ENCODE results near the gene LRRK2. TPM values are rescaled to one million over a fixed set of nuclear protein-coding genes. Genes with fewer than 3 reads are reported as not detected.
"Not testable (repeated sequence)": the region's sequence is repeated elsewhere in the genome, so short reads cannot be mapped to it uniquely, and the experiment has no call there.

Gene LRRK2
- total and polyA plus RNA-seq, 5 donors = 5.9 to 16.8 (median 11.3) TPM

- Histone ChIP-seq H3K4me1 (ENCODE audit: control insufficient read depth, insufficient read depth, low read length) (no peaks in the 10 kb centered on the region), H3K4me3 (ENCODE audit: low read length) (no peak overlapping the region), H3K27me3 (ENCODE audit: control insufficient read depth, insufficient read depth) (no peaks in the 10 kb centered on the region), H3K9me3 (ENCODE audit: control insufficient read depth, low read length) (no peaks in the 10 kb centered on the region), H3K27ac (ENCODE audit: low read length) (no peak overlapping the region)
- ATAC-seq (no peak), DNase-seq (no peak)
- 82% methylated on average over 4 of the region's 4 CpGs for WGBS
- intact Hi-C loops (cut with DNase I) = no loop called here
These were observed 23.9 kb downstream of the LRRK2 start for GRCh38 chr12:40248585-40249297.

GRCh38 chr12:40250652-40251051 is 25.9 kb downstream of the LRRK2 start:
- ATAC-seq; intact Hi-C loops (cut with DNase I); H3K9me3 ChIP-seq (ENCODE audit: control insufficient read depth, low read length); H3K27ac ChIP-seq (ENCODE audit: low read length); H3K4me3 ChIP-seq (ENCODE audit: low read length); DNase-seq; H3K4me1 ChIP-seq (ENCODE audit: control insufficient read depth, insufficient read depth, low read length); H3K27me3 ChIP-seq (ENCODE audit: control insufficient read depth, insufficient read depth): not testable (repeated sequence)
- 95% methylated on average over 3 of the region's 3 CpGs for WGBS

- intact Hi-C loops (cut with DNase I) = no loop called here
- WGBS = 67% methylated on average over 1 of the region's 1 CpG
- ATAC-seq (no peak), DNase-seq (no peak)
- Histone ChIP-seq H3K9me3 (ENCODE audit: control insufficient read depth, low read length) (no peaks in the 10 kb centered on the region), H3K4me1 (ENCODE audit: control insufficient read depth, insufficient read depth, low read length) (no peaks in the 10 kb centered on the region), H3K27ac (ENCODE audit: low read length) (no peak overlapping the region), H3K27me3 (ENCODE audit: control insufficient read depth, insufficient read depth) (no peaks in the 10 kb centered on the region), H3K4me3 (ENCODE audit: low read length) (no peak overlapping the region)
These were observed 29.1 kb downstream of the LRRK2 start for GRCh38 chr12:40253936-40254335.

GRCh38 chr12:40254455-40255085 is 29.8 kb downstream of the LRRK2 start:
- WGBS = 88% methylated on average over 5 of the region's 5 CpGs
- H3K9me3 ChIP-seq (ENCODE audit: control insufficient read depth, low read length) = no peaks in the 10 kb centered on the region
- H3K4me3 ChIP-seq (ENCODE audit: low read length) = no peak overlapping the region
- no peak for ATAC-seq
- intact Hi-C loops (cut with DNase I) = no loop called here
- H3K27me3 ChIP-seq (ENCODE audit: control insufficient read depth, insufficient read depth) = no peaks in the 10 kb centered on the region
- no peaks in the 10 kb centered on the region for H3K4me1 ChIP-seq (ENCODE audit: control insufficient read depth, insufficient read depth, low read length)
- no peak overlapping the region for H3K27ac ChIP-seq (ENCODE audit: low read length)
- no peak for DNase-seq

GRCh38 chr12:40258371-40258770 is 33.6 kb downstream of the LRRK2 start:
- DNase-seq (no peak), ATAC-seq (no peak)
- H3K27ac ChIP-seq (ENCODE audit: low read length) = no peak overlapping the region
- no peak overlapping the region for H3K4me3 ChIP-seq (ENCODE audit: low read length)
- H3K4me1 ChIP-seq (ENCODE audit: control insufficient read depth, insufficient read depth, low read length) = no peaks in the 10 kb centered on the region
- no peaks in the 10 kb centered on the region for H3K27me3 ChIP-seq (ENCODE audit: control insufficient read depth, insufficient read depth)
- intact Hi-C loops (cut with DNase I) = no loop called here
- H3K9me3 ChIP-seq (ENCODE audit: control insufficient read depth, low read length) = no peaks in the 10 kb centered on the region
- WGBS = 88% methylated on average over 7 of the region's 7 CpGs

- no peak for ATAC-seq
These were observed 37.1 kb downstream of the LRRK2 start for GRCh38 chr12:40261937-40262336.

GRCh38 chr12:40262657-40263056 is 37.9 kb downstream of the LRRK2 start:
- H3K27me3 ChIP-seq (ENCODE audit: control insufficient read depth, insufficient read depth) = no peaks in the 10 kb centered on the region
- WGBS = 68% methylated on average over 1 of the region's 1 CpG
- intact Hi-C loops (cut with DNase I) = no loop called here
- no peak for ATAC-seq
- no peak overlapping the region for H3K27ac ChIP-seq (ENCODE audit: low read length)
- no peaks in the 10 kb centered on the region for H3K4me1 ChIP-seq (ENCODE audit: control insufficient read depth, insufficient read depth, low read length)
- DNase-seq = no peak
- H3K9me3 ChIP-seq (ENCODE audit: control insufficient read depth, low read length) = no peaks in the 10 kb centered on the region
- no peak overlapping the region for H3K4me3 ChIP-seq (ENCODE audit: low read length)

More at GRCh38 chr12:40261937-40262336, 37.1 kb downstream of the LRRK2 start:
- no peaks in the 10 kb centered on the region for H3K4me1 ChIP-seq (ENCODE audit: control insufficient read depth, insufficient read depth, low read length)
- no peak overlapping the region for H3K4me3 ChIP-seq (ENCODE audit: low read length)
- no peaks in the 10 kb centered on the region for H3K27me3 ChIP-seq (ENCODE audit: control insufficient read depth, insufficient read depth)
- no peaks in the 10 kb centered on the region for H3K9me3 ChIP-seq (ENCODE audit: control insufficient read depth, low read length)
- no peak for DNase-seq
- H3K27ac ChIP-seq (ENCODE audit: low read length) = no peak overlapping the region
- intact Hi-C loops (cut with DNase I) = no loop called here

- intact Hi-C loops (cut with DNase I) = no loop called here
- WGBS = 67% methylated on average over 4 of the region's 4 CpGs
- H3K4me3 ChIP-seq (ENCODE audit: low read length) = no peak overlapping the region
- no peaks in the 10 kb centered on the region for H3K9me3 ChIP-seq (ENCODE audit: control insufficient read depth, low read length)
- ATAC-seq (no peak), DNase-seq (no peak)
- no peaks in the 10 kb centered on the region for H3K27me3 ChIP-seq (ENCODE audit: control insufficient read depth, insufficient read depth)
- no peak overlapping the region for H3K27ac ChIP-seq (ENCODE audit: low read length)
- no peaks in the 10 kb centered on the region for H3K4me1 ChIP-seq (ENCODE audit: control insufficient read depth, insufficient read depth, low read length)
These were observed 39.0 kb downstream of the LRRK2 start for GRCh38 chr12:40263616-40264409.

GRCh38 chr12:40271981-40272664 is 47.3 kb downstream of the LRRK2 start:
- no peaks in the 10 kb centered on the region for H3K4me1 ChIP-seq (ENCODE audit: control insufficient read depth, insufficient read depth, low read length)
- no peak for DNase-seq
- no peaks in the 10 kb centered on the region for H3K9me3 ChIP-seq (ENCODE audit: control insufficient read depth, low read length)
- H3K4me3 ChIP-seq (ENCODE audit: low read length) = no peak overlapping the region
- no peaks in the 10 kb centered on the region for H3K27me3 ChIP-seq (ENCODE audit: control insufficient read depth, insufficient read depth)
- ATAC-seq = no peak
- WGBS = 87% methylated on average over 6 of the region's 6 CpGs
- intact Hi-C loops (cut with DNase I) = no loop called here
- no peak overlapping the region for H3K27ac ChIP-seq (ENCODE audit: low read length)

- no peak overlapping the region for H3K4me3 ChIP-seq (ENCODE audit: low read length)
- 86% methylated on average over 1 of the region's 1 CpG for WGBS
- ATAC-seq (no peak), DNase-seq (no peak)
- H3K9me3 ChIP-seq (ENCODE audit: control insufficient read depth, low read length) = no peaks in the 10 kb centered on the region
- H3K27me3 ChIP-seq (ENCODE audit: control insufficient read depth, insufficient read depth) = no peaks in the 10 kb centered on the region
- intact Hi-C loops (cut with DNase I) = no loop called here
- no peak overlapping the region for H3K27ac ChIP-seq (ENCODE audit: low read length)
- no peaks in the 10 kb centered on the region for H3K4me1 ChIP-seq (ENCODE audit: control insufficient read depth, insufficient read depth, low read length)
These were observed 57.1 kb downstream of the LRRK2 start for GRCh38 chr12:40281791-40282364.
